Endometrial microvascular endothelial cells (primary cell): Measurements from ENCODE around the gene IPO13. TPM values are rescaled to one million over a fixed set of nuclear protein-coding genes. Genes with fewer than 3 reads are reported as not detected.

Experiments
- in situ Hi-C: cut with HindIII; loops from 2 replicates; pipeline ENCODE4 v1.10.0; 2017; ENCODE audit warnings: low sequenced_read_pairs, low pct_unique_long_range_greater_than_20kb; ENCODE audit errors: inconsistent ontology term
- total RNA-seq: library from RNA; depleted of rRNA; stranded (reverse); fragments of >200 nt; gene quantifications from one replicate; pipeline ENCODE4 v1.2.3, GENCODE V29; 2015; ENCODE audit errors: inconsistent ontology term

IPO13 gene
- total RNA-seq, 1 donor from 2014 or later: 23.5 TPM

DNA sequence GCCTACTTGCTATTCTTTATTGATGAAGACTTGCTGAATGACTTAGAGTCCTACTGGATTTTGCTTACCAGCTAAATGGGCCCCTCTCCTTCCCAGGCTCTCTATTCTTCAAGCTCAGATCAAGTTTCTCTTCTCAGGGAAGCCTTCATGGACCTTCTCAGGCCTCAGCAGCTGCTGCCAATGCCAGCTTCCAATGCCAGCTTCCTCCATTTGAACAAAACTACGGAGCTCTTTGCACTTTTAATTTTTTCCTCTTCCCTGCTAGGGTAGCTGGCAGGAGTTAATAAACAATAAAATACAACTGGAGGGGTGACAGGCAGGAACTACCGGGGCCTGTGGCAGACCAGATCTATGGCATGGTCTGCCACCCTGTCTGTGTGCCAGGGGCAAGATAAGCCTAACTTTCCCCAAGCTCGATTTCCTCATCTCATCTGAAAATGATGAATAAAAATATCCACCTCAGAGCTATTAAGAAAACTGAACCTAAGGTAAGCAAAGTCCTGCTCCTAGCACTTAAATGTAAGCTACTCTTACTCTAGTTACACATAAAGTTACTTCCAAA lies 995 bp upstream of the IPO13 start:
- in situ Hi-C loops: loop anchor here (25.0 kb wide), 1 partner anchor 108 kb away; no protein-coding TSS in a partner anchor

DNA sequence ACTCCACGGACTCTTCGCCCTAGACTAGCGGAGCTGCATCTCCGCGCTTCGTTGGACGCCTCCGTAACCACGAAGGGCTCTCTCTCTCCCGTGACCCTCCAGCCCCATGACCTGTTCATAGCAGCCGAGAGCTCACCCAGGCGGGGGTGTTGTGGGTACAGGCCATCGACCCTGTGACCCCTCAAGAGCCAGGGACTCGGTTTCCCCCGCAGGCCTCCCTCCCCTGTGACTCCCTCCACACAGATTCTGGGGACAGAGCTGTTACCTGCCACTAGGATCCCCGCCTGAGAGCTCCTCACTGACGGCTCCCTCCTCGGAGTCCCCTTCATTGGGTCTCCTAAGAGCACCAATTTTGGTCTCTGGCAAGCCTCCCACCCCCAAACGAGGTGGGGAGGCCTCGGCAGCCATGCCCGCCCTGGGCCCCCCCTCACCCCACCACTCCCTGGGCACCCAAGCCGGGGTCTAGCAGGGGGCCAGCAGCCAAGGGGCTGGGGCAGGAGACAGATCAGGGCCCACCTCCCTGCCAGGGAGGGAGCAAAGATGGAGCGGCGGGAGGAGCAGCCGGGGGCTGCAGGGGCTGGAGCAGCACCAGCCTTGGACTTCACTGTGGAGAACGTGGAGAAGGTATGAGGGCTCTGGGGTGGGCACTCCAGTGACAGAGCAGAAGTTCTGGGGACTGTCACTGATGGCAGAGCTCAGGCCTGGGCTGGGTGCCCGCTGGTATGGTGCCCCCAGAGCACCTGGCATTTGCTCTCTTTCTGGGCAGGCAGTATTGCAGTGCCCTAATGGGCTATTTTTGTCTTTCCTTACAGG lies 517 bp downstream of the IPO13 start:
- in situ Hi-C loops: loop anchor here (25.0 kb wide), 1 partner anchor 110 kb away; no protein-coding TSS in a partner anchor

DNA sequence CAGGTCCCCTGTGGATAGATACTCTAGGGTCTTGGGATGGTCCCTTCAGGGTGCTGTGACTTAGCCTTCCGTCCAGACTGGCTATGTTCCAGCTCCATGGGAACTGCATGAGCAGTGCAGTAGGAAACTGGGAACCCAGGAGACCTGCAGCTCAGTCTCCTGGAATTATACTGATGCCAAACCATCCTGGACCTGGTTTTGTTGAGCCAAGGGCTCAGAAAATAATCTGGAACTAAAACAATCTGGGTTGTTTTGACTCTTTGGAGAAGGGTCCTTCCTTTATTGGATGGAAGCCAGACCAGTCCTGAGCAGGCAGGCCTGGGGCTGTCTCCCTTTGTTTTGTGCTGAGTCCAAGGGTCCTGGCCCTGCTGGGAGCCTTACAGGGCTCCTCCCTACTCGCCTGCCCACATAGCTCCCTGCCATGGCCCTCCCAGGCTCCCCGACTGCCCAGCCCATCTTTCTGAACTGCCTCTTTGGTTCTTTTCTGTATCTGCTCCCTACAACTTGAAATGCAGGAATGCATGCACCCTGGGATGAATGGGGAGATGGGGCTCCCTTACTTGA lies 1.2 kb downstream of the IPO13 start:
- in situ Hi-C loops: loop anchor here (25.0 kb wide), 1 partner anchor 111 kb away; no protein-coding TSS in a partner anchor

DNA sequence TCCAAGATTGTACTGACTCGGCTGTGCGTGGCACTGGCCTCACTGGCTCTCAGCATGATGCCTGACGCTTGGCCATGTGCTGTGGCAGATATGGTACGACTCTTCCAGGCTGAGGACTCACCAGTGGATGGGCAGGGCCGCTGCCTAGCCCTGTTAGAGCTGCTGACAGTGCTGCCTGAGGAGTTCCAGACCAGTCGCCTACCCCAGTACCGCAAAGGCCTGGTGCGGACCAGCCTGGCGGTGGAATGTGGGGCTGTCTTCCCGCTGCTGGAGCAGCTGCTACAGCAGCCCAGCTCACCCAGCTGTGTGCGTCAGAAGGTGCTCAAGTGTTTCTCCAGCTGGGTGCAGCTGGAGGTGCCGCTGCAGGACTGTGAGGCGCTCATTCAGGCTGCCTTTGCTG lies 2.9 kb downstream of the IPO13 start:
- in situ Hi-C loops: loop anchor here (25.0 kb wide), 1 partner anchor 112 kb away; no protein-coding TSS in a partner anchor

DNA sequence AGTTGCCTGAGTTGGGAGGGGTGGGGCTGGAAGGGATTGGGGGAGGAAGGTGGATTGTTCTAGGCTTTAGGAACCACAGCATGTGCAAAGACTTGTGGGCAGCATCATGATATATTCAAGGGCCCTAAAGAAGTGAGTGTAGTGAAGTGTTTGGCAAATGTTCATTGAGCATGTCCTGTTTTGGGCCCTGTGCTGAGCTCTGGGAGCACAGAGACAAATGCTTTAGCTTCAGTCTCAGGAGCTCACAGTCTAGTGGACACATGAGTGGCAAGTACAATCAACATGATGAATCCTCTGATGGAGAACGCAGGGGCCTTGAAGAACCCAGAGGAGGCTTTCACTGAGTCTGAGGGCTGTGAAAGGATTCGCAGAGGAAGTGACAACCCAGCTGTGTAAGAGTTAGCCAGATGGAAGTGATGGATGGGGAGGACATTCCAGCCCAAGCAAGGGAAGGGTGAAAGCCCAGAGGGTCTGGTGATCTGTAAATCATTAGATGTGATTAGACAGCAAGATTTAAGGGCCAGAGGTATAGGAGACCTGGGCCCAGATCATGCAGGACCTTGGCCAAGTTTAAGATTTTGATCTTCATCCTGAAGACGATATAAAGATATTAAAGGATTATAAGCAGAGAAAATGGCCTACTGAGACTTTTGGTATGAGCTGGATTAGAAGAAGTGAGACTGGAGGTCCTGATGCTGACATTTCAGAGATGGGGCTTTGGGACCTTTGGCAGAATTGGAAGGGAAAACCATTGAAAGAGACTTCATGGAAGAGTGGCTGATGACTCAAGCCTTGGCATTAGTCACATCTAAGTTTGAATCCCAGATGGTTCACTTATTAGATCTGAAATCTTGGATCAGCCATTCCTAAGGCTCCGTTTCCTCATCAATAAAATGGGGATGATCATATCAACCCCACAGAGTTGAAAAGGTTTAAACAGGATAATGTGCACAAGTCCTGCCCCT lies 4.6 kb downstream of the IPO13 start:
- in situ Hi-C loops: no loop called here

DNA sequence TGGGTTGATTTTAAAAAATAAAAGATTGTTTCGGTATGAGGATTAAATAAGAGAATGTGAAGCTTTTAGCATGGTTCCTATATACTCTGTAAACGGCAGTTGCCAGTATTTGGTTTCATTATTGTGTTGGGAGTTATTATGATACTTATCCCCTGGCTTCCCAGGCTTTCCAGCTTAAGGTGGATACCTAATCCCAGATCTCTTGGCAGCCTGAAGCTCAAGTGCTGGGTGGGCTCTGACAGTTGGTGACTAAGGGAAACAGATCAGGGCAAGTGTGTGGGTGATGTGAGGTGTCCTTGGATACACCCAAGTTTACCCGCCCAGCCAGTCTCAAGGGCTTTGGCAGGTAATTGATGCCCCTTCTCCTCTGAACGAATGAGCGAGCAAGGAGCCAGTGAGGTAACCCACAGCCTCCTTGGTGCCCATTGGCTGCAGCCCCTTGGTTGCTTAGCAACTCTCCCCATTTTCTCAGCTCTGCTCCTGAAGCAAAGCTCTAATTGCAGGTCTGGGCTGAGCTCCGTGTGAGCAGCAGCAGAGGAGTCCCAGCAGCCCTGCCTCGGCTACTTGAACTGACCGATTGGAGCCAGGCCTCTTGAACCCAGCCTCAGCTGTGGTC lies 6.1 kb downstream of the IPO13 start:
- in situ Hi-C loops: no loop called here

DNA sequence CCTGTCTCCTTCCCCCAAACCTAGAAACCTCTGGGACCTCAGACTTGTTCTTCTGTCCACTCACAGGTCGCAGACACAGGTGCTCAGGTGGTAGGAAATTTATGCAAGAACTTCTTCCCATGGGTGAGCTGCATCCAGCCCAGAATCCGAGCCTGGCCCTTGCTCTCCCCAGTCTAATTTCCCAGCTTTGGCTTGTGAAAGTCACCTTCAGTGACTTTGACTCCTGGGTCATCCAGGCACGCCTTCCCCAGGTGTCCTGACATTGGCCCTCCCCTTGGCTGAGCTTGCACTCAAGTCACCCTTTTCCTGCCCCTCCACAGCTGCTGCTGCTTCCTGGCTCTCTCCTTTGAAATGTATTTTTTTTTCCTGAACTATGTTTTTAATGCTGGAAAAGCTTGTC lies 6.6 kb downstream of the IPO13 start:
- in situ Hi-C loops: no loop called here

DNA sequence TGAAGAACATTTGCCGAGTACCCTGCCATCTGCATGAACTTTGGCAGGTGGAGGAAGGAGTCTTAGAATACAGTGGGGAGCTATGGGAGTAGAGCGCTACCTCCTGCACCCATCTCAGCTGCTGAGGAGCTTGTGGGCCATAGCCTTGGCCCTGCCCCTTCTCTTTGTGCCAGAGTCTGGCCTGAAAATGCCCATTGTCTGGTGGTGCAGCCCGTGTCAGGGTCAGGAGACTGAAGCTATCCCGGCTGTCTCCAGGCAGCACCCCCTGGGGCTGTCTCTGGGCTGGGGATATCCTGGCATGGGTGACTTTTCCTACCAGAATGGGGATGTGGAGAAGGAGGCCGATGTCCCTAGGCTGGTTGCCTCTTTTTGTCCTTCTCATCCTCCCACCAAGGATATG lies 7.3 kb downstream of the IPO13 start:
- in situ Hi-C loops: no loop called here

DNA sequence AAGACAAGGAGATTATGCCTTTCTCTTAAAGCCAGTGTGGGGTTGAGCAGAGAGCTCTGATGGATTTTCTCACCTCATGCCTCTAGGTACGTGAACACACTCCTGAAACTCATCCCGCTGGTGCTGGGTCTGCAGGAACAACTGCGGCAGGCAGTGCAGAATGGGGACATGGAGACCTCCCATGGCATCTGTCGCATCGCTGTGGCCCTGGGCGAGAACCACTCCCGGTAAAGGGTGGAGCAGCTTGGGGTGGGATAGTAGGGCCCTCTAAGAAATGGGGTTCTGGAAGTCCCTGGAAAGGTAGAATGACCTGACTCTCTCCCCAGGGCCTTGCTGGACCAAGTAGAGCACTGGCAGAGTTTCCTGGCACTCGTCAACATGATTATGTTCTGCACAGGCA lies 9.5 kb downstream of the IPO13 start:
- in situ Hi-C loops: no loop called here

DNA sequence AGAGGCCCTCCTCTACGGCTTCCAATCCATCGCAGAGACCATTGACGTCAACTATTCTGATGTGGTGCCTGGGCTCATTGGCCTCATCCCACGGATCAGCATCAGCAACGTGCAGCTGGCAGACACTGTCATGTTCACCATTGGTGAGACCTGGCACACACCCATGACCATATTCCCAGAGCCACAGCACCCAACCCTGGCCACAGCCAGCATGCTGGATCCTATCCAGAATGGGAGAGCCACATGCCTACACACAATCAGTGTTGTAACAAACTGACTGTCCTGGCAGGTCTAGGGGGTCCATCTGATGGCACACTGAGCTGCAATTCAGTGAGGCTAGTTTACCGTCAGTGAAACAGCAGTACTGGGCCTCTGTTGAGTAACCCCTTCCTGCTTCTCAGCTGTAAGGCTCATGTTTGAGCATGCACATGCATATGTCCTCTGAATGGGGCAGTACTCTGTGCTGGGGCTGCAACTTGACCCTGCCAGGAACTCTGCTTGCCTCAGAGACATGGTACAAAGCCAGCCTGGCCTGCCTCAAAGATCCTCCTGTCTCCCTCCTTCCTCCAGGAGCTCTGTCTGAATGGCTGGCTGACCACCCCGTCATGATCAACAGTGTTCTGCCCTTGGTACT lies 10.8 kb downstream of the IPO13 start:
- in situ Hi-C loops: no loop called here

DNA sequence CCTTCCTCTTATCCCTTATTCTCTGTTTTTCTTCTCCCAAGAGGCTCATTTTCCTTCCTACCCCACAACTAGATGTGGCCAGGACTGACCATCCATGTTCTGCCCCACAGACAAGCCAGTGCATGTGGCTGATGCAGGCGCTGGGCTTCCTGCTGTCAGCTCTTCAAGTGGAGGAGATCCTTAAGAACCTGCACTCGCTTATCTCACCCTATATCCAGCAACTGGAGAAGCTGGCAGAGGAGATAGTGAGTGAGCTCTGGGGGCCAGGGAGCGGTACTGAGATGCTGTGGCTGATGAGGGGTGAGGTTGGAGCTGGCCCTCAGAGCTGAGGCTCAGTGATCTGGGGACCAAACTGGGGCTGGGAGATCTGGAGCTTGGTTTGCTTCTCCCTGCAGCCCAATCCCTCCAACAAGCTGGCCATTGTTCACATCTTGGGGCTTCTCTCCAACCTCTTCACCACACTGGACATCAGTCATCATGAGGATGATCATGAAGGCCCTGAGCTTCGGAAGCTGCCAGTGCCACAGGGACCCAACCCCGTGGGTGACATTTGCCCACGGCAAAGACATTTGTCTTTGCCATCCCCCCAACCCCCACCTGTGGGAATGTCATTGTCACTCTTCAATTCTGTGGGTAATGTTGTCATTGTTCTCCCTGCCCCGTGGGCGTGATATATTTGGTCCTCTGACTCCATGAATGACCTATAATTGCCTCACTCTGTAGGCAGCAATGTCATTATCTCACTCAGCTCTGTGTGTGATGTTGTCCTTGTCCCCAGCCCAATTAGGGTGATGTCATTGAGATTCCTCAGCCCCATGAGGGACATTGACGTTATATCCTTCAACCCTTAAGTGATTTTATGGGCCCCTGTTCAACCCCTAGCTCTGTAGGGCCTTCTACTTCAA lies 11.9 kb downstream of the IPO13 start:
- in situ Hi-C loops: no loop called here

DNA sequence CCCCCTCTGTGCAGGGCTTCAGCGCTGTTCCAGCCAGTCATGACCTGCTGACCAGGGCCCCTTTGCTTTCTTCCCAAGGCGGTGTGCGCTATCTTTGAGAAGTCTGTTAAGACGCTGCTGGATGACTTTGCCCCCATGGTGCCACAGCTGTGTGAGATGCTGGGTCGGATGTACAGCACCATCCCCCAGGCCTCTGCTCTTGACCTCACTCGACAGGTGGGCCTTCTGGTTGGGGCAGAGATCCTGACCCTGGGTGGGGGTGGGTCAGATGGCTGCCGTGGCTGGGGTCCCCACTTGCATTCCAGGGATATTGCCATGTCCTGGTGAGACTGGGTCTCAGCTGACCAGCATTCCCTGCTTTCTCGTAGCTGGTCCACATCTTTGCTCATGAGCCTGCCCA lies 14.0 kb downstream of the IPO13 start:
- in situ Hi-C loops: no loop called here

DNA sequence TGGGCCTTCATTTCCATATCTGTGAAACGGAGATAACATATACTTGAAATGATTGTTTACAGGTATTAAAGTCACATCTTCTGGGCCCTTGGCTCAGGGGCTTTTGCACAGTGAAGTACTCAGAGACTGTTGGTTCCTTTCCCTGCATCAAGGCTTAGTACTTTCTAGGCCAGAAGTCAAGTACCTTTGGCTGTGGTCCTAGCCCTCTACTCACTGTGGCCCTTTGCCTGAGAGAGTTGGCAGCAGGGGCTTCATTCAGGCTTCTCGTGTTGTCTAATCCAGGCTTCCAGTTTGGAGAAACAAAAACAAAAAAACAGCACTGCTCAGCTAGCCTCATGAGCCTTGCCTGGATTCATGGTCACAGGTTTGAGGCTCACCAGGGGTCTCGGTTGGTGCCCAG lies 14.9 kb downstream of the IPO13 start:
- in situ Hi-C loops: no loop called here

DNA sequence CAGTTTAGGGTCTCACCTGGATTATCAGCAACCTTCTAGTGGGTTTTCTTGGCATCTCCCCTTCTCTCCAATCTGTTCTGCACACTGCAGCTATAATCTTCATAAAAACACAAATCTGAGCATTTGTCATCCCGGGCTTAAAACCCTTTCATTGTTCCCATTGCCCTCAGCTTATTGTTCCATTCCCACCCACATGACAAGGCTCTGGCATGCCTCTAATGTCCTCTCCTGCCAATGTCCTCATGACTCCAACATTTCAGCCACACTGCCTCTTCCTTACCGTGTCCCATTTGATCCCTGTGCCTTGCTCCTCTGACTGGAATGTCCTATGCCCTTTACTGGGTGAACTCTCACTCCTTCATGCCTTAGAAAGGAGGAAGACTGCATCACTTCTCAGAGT lies 15.6 kb downstream of the IPO13 start:
- in situ Hi-C loops: no loop called here

DNA sequence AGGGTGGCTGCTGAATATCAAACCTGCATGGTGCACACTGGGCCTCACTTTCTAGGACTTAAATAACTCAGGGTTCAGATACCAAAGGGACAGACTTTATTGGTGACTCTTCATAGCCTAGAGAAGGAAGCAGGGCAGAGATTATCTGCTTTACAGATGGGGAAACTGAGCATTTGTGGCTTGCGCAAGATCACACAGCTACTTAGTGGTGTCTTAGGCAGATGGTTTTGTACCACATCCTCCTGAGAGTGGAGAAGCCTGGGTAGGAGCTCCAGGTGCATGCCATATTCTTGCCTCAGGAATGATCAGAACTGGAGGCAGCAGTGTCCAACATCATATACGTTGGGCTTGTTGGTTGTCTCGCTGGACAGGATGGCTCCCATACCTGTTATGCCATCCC lies 16.3 kb downstream of the IPO13 start:
- in situ Hi-C loops: no loop called here

DNA sequence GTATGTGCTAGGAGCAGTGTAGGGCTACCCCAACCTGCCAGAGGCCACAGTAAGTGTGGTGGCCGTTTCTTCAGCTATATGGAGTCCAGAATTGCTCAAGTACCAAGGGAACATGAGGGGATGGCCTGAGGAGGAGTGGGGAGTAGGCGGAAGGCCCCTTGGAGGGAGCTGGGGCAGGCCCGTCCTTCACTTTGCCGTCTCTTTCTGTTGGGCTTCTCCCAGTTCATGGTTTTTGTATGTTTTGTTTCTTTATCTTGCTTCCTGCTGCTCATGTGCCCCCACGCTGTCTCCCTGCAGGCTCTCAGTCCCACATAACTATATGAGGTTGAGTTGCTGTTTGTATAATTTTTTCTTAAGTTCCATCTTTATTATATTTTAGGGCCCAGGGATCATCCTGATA lies 17.1 kb downstream of the IPO13 start:
- in situ Hi-C loops: no loop called here

DNA sequence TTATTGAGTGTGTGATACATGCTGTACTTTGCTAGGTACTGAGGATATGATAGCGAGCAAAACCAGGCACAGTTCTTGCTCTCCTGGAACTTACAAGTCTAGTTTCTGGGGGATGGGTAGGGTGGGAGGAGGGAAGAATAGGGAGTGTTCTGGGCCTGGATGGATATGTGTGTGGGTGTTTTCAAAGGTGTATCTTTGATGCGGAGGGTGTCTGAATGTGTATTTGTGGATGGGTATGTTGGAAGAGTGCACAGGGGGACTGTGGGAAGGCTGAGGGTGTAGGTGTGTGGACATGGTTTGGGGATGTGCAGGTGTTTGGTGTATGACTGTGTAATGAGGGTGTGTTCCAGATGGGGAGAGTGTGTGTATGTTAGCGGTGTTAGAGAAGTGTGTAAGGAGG lies 18.6 kb downstream of the IPO13 start:
- in situ Hi-C loops: no loop called here
